ENCODE results near the gene NTM.

- TF ChIP-seq EP300 (IDR thresholded peaks at IDR 0.05) (no peak), CTCF (IDR thresholded peaks at IDR 0.05) (no peak), POLR2AphosphoS5 (IDR thresholded peaks at IDR 0.05) (no peak)
Observed at GRCh38 chr11:131354251-131354701, 16.1 kb upstream of the NTM start.
